H1 (cell line): ENCODE results near the gene PRSS2. TPM values are rescaled to one million over a fixed set of nuclear protein-coding genes. Genes with fewer than 3 reads are reported as not detected.

Experiments
- E2F6 ChIP-seq: IDR thresholded peaks from 2 replicates; pipeline ENCODE4 v1.6.1; 2012; ENCODE audit warnings: inconsistent platforms
- RAD21 ChIP-seq, 2 experiments: IDR thresholded peaks in 1 of 2; conservative IDR thresholded peaks in 1 of 2; 2 replicates each; pipeline ENCODE4 v1.6.1; 2011; ENCODE audit warnings: low read depth in 2 of 2, low read length in 2 of 2, improper control_type of control experiment in 1 of 2, inconsistent platforms in 1 of 2, mild to moderate bottlenecking in 1 of 2, moderate library complexity in 1 of 2
- SIX5 ChIP-seq: IDR thresholded peaks from 2 replicates; pipeline ENCODE4 v1.6.1; 2011; ENCODE audit warnings: mild to moderate bottlenecking, low read depth, low read length
- polyA plus RNA-seq, 7 experiments: library from polyadenylated mRNA; depleted of rRNA in 3 of 7; stranded (reverse) in 5 of 7; unstranded in 2 of 7; fragments of >200 nt in 5 of 7; fragments of 200-250 nt in 2 of 7; gene quantifications; 1 replicate in 5 of 7; 2 replicates in 1 of 7; 4 replicates in 1 of 7; pipeline versions ENCODE4 v1.2.1 to v1.2.3, GENCODE V29; 2011 to 2013; ENCODE audit warnings: missing spikeins in 2 of 7, mixed read lengths in 2 of 7
- total RNA-seq: library from RNA; stranded (reverse); fragmentation: NEBNext Ultra II Directional; extraction: Animal tissue kit (Norgen Biotek cat#: 25700); gene quantifications from 2 replicates; pipeline ENCODE4 v1.2.1, GENCODE V29; 2021

The PRSS2 gene
- total and polyA plus RNA-seq, 2 of the 8 experiments (the other 6 are each of a cell fraction or from before 2014, with no cell fraction given), result not detected

DNA sequence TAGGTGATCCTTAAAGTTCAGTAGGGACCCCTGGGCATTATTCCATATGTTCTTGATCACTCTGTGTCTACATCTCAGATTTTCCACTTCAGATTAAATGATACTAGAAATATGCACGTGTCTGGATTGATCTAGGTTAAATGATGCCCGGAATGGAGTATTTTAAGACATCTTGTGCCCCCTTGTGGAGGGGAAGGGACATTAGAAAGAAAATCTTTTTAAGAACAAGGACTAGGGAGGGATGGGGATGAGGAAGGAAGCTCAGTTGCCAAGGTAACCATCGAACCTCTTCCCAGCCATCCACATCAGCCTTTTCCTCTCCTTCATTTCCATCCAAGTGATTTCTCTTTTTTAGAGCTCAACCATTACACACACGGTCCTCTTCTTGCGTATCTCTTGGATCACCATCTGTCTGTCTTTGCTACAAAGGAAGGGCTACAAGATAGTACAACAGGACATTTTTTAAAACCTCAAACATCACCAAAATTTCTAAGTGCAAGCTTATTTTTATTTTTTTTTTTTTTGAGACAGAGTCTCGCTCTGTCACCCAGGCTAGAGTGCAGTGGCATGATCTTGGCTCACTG, 40.5 kb downstream of the PRSS2 start (continued):
- peak; percentile 65 to 78 for TF ChIP-seq RAD21 (IDR thresholded peaks at IDR 0.05 in 1 of 2, conservative IDR thresholded peaks at IDR 0.05 in 1 of 2; ENCODE audit: low read depth in 2 of 2, low read length in 2 of 2)
- no peak for TF ChIP-seq E2F6
- TF ChIP-seq SIX5, result no peak
